ENCODE data around the gene STX8. TPM values are rescaled to one million over a fixed set of nuclear protein-coding genes. Genes with fewer than 3 reads are reported as not detected.
A peak's percentile ranks its signal among the peaks of the same experiment; 100 is the strongest.

STX8 gene
- total RNA-seq, 1 donor from 2014 or later: 50.6 TPM

DNA sequence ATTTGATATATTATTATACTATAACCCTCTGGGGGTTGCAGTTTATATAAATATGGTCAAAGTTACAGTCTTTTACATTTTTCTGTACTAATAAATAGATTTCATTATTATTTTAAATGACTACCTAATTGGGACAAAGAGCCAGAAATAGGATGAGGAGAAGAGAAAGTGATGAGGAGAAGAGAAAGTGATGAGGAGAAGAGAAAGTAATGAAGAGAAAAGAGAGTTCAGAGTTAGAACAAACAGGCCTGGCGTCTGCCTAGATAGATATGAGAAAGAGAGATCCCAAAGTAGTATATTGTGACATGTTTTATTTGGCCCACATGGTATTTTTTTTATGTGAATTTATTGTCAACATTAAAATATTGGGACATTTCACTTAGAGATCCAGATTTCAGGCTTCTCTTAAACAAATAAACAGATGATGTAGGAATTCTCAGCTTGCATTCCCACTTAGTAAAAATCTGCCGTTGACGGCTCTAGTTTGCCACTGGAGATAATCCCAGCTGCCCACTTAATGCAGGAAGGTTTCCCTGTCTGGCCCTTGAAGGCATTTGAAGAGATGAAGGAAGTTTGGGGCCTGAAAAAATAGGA is 210.7 kb downstream of the STX8 start:
- Mint-ChIP-seq H3K4me3 (ENCODE audit: unreplicated experiment) (no peak overlapping the region), H3K4me1 (ENCODE audit: low read depth) (peaks cover 51% of the 10 kb centered on the region), H3K36me3 (ENCODE audit: low read depth) (no peaks in the 10 kb centered on the region), H3K27ac (ENCODE audit: unreplicated experiment) (peak overlapping the region; percentile 83), H3K9me3 (ENCODE audit: low read depth) (no peaks in the 10 kb centered on the region), H3K27me3 (ENCODE audit: low read depth) (no peaks in the 10 kb centered on the region)
- no peak for DNase-seq (ENCODE audit: low spot score)
- TF ChIP-seq, protein P1, sequence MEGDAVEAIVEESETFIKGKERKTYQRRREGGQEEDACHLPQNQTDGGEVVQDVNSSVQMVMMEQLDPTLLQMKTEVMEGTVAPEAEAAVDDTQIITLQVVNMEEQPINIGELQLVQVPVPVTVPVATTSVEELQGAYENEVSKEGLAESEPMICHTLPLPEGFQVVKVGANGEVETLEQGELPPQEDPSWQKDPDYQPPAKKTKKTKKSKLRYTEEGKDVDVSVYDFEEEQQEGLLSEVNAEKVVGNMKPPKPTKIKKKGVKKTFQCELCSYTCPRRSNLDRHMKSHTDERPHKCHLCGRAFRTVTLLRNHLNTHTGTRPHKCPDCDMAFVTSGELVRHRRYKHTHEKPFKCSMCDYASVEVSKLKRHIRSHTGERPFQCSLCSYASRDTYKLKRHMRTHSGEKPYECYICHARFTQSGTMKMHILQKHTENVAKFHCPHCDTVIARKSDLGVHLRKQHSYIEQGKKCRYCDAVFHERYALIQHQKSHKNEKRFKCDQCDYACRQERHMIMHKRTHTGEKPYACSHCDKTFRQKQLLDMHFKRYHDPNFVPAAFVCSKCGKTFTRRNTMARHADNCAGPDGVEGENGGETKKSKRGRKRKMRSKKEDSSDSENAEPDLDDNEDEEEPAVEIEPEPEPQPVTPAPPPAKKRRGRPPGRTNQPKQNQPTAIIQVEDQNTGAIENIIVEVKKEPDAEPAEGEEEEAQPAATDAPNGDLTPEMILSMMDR (IDR thresholded peaks at IDR 0.05): no peak

DNA sequence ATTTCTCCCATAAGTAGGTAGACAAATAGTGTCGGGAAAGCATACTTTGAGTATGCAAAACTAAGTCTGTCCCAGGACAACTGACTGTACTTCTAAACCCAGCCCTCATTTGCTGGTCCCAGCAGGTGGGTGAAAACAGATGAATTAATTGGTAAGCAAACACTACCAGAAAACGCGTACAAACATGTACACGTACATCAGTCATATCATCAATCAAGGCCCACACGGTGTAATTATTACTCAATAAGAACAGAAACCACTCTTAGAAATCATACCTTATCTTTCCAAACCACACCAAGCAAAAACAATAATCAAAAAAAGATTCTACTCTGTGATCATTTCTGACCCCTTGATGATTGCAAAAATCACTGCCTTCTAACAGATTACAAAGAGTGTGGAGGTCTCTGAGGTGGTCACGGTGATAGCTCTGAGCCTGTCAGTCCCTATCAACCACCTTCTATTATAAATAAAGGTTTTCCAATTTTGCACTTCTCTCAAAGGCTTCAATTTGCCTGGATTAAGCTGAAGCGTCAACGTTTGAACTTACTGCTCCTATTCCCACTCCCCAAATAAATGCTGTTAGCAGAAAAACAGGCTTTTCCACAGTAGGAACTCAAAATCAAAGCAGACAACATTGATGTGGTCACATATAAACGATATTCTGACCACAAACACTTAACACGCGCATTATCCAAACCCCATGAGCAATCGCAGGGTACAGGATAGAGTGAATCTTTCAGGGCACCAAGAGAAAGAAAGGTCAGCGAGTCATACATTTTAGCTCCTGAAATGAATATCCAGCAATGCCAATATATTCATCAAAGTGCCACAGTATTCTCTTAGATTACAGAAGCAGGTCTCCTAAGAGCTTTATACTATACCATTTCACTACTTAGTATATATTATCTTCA is 211.9 kb downstream of the STX8 start:
- no peak overlapping the region for H3K4me3 Mint-ChIP-seq (ENCODE audit: unreplicated experiment)
- no peak overlapping the region for H3K27ac Mint-ChIP-seq (ENCODE audit: unreplicated experiment)
- TF ChIP-seq, protein P1 (IDR thresholded peaks at IDR 0.05): no peak
- no peak for DNase-seq (ENCODE audit: low spot score)
- no peaks in the 10 kb centered on the region for H3K36me3 Mint-ChIP-seq (ENCODE audit: low read depth)
- no peaks in the 10 kb centered on the region for H3K27me3 Mint-ChIP-seq (ENCODE audit: low read depth)
- peaks cover 52% of the 10 kb centered on the region for H3K4me1 Mint-ChIP-seq (ENCODE audit: low read depth)
- H3K9me3 Mint-ChIP-seq (ENCODE audit: low read depth): no peaks in the 10 kb centered on the region

DNA sequence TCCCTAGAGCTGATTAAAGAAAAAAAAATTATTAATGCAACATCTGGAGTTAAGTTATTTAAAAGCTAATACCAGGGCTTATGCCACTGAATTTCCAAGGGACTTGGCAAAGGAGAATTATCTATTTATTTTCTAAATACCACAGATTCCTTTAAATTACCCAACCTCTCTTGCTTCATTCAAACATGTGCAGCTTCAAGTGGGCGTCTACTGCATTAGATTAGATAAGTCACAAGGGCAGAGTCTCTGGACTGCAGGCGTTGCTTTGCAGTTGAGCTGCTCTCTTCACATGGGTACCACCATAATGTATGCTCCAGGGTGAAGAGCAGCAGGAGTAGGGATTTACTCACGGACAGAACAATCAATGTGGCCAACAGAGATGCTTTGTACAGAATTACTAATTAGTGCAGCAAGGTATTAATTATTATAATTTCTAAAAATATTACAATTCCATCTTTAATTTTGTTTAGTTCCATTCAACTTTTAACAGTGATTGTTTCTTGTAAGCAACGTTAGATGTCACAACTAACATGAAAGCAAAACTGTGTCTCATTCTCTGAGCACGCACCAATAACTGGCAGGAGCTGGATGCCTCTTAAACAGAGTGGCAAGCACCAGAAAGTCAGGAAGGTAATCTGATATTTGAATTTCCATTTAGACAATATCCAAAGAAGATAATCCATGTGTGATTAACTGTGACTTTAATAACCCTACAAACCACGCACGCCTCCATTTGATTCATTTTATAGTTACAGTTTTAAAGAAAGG is 214.2 kb downstream of the STX8 start:
- no peak for DNase-seq (ENCODE audit: low spot score)
- TF ChIP-seq, protein P1 (IDR thresholded peaks at IDR 0.05): no peak
- Mint-ChIP-seq H3K27me3 (ENCODE audit: low read depth) (no peaks in the 10 kb centered on the region), H3K4me1 (ENCODE audit: low read depth) (peaks cover 38% of the 10 kb centered on the region), H3K4me3 (ENCODE audit: unreplicated experiment) (peak overlapping the region; percentile 59), H3K36me3 (ENCODE audit: low read depth) (no peaks in the 10 kb centered on the region), H3K27ac (ENCODE audit: unreplicated experiment) (peak overlapping the region; percentile 84), H3K9me3 (ENCODE audit: low read depth) (no peaks in the 10 kb centered on the region)

DNA sequence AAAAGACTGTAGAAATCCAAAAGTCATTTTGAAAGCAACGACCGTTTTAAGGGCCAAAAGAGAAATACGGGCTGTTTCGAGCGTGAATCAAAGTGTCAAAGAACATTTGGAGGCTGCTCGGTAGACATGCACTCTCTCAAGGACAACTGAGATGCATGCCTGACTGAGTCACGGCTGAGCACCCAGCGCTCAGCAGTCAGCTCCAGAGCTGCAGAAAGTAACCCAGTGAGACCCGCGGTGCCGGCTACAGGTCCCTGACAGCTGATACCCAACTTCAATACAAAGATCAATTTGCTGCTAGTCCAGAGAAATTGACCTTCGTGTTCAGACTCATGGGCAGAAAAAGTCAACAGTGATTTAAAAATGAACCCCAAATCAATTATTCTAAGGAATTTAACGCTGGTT is 214.9 kb downstream of the STX8 start:
- DNase-seq (ENCODE audit: low spot score): no peak
- H3K4me1 Mint-ChIP-seq (ENCODE audit: low read depth): peaks cover 37% of the 10 kb centered on the region

More for the DNA sequence above, 214.9 kb downstream of the STX8 start:
- Mint-ChIP-seq H3K27ac (ENCODE audit: unreplicated experiment) (peak overlapping the region; percentile 84), H3K9me3 (ENCODE audit: low read depth) (no peaks in the 10 kb centered on the region), H3K36me3 (ENCODE audit: low read depth) (no peaks in the 10 kb centered on the region), H3K27me3 (ENCODE audit: low read depth) (no peaks in the 10 kb centered on the region), H3K4me3 (ENCODE audit: unreplicated experiment) (peak overlapping the region; percentile 59)
- TF ChIP-seq, protein P1 (IDR thresholded peaks at IDR 0.05): no peak
